HG03469 (cell line): ENCODE results near the gene RAB38.

Experiments
- ATAC-seq: cut with Tn5 transposase; IDR thresholded peaks from one replicate; pipeline ENCODE4 v1.9.1; 2021; ENCODE audit warnings: mild to moderate bottlenecking, moderate library complexity, moderate number of reproducible peaks; ENCODE audit not compliant: unreplicated experiment

The RAB38 gene

GRCh38 chr11:88104408-88104807, 70.8 kb downstream of the RAB38 start:
- no peak for ATAC-seq

- peak; percentile 87 for ATAC-seq
Measured at GRCh38 chr11:88103337-88104206, 71.7 kb downstream of the RAB38 start.

- no peak for ATAC-seq
Measured at GRCh38 chr11:88102598-88102934, 72.7 kb downstream of the RAB38 start.

- ATAC-seq = no peak
Measured at GRCh38 chr11:88101881-88102597, 73.2 kb downstream of the RAB38 start.

- no peak for ATAC-seq
Measured at GRCh38 chr11:88100151-88100550, 75.1 kb downstream of the RAB38 start.

GRCh38 chr11:88098289-88098688, 77.0 kb downstream of the RAB38 start:
- ATAC-seq = no peak

- ATAC-seq = no peak
Measured at GRCh38 chr11:88089134-88089533, 86.1 kb downstream of the RAB38 start.

GRCh38 chr11:88087337-88087736, 87.9 kb downstream of the RAB38 start:
- no peak for ATAC-seq

- ATAC-seq = no peak
Measured at GRCh38 chr11:88086297-88086696, 88.9 kb downstream of the RAB38 start.

- ATAC-seq = no peak
Measured at GRCh38 chr11:88070437-88070836, 104.8 kb downstream of the RAB38 start.

GRCh38 chr11:88068848-88069554, 106.2 kb downstream of the RAB38 start:
- ATAC-seq = no peak

- no peak for ATAC-seq
Measured at GRCh38 chr11:88066090-88066489, 109.2 kb downstream of the RAB38 start.

- ATAC-seq = no peak
Measured at GRCh38 chr11:88064097-88064705, 111.0 kb downstream of the RAB38 start.
